ENCODE data around the gene CUX1.

DNA sequence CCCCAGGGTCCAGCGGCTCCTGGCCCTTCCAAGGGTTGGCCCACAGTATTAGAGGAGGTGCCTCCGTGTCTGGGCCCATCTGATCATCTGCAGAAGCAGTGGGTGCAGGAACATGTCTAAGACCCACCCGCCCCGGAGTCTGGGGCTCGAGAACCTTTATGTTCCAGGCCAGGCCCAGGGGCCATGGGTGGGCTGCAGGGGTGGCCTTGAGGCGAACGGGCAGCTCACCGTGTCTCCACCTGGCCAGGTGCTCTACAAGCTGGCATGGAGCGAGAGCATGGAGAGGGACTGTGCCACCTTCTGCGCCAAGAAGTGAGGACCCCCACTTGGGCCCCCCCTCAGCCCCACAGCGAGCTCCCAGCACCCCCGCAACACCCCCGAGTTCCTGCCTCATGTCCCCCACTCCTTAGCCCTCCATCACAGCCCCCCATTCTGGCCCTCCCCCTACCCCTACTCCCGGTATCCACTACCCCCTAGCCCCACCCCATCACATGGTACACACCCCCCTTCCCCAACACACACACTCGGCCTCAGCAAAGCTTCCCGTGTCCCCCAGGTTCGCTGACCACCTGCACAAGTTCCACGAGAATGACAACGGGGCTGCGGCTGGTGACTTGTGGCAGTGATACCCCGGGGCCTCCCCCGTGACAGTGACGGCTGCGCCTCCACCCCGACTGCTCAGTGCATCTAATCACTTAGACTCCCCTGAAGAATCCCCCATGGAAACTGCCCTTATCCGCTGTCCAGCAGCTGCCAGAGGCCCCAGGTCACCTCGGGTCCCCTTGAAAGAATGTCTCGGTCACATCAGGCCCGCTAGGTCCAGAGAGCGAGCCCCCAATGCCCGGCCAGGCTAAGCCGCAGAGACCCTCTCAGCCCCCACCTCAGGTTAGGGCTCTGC, 465.3 kb downstream of the CUX1 start:
- TF ChIP-seq, protein P1, sequence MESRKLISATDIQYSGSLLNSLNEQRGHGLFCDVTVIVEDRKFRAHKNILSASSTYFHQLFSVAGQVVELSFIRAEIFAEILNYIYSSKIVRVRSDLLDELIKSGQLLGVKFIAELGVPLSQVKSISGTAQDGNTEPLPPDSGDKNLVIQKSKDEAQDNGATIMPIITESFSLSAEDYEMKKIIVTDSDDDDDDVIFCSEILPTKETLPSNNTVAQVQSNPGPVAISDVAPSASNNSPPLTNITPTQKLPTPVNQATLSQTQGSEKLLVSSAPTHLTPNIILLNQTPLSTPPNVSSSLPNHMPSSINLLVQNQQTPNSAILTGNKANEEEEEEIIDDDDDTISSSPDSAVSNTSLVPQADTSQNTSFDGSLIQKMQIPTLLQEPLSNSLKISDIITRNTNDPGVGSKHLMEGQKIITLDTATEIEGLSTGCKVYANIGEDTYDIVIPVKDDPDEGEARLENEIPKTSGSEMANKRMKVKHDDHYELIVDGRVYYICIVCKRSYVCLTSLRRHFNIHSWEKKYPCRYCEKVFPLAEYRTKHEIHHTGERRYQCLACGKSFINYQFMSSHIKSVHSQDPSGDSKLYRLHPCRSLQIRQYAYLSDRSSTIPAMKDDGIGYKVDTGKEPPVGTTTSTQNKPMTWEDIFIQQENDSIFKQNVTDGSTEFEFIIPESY (IDR thresholded peaks at IDR 0.05): no peak
- TF ChIP-seq ZSCAN29 (IDR thresholded peaks at IDR 0.05) (no peak), REST (IDR thresholded peaks at IDR 0.05; ENCODE audit: low read depth, low read length) (no peak), BCL11A (IDR thresholded peaks at IDR 0.05; ENCODE audit: low read depth, low read length) (no peak), ZBTB40 (IDR thresholded peaks at IDR 0.05; ENCODE audit: borderline replicate concordance) (no peak)
- TF ChIP-seq, protein P2, sequence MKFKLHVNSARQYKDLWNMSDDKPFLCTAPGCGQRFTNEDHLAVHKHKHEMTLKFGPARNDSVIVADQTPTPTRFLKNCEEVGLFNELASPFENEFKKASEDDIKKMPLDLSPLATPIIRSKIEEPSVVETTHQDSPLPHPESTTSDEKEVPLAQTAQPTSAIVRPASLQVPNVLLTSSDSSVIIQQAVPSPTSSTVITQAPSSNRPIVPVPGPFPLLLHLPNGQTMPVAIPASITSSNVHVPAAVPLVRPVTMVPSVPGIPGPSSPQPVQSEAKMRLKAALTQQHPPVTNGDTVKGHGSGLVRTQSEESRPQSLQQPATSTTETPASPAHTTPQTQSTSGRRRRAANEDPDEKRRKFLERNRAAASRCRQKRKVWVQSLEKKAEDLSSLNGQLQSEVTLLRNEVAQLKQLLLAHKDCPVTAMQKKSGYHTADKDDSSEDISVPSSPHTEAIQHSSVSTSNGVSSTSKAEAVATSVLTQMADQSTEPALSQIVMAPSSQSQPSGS (IDR thresholded peaks at IDR 0.05; ENCODE audit: low read length): no peak
